ENCODE data around the gene MED15.

Gene MED15

DNA sequence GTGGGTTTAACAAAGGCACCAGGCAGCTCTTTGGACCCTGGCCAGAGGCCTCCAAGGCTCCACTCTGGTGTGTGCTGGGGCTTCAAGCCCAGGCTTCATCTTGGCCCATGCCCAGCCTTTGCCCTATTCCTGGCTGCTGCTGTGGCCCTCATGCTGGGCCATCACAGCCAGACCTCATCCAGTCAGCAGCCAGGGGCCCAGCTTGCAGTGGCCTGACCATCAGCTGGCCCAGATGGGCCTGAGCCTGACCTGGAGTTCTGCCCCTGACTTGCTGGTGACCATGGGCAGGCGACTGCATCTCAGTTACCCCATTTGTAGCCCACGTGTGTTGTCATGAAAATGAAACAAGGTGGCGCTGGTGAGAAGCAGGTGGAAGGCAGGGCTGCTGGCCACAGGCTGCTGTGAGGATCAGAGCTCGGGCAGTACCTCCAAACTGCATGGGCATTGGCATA, 76.1 kb downstream of the MED15 start:
- Histone ChIP-seq H2AFZ (ENCODE audit: insufficient read depth, low read length, poor library complexity) (no peak overlapping the region), H3K23ac (ENCODE audit: low read length) (no peak overlapping the region), H3K18ac (ENCODE audit: low read length) (no peak overlapping the region), H3K79me1 (ENCODE audit: low read length) (no peaks in the 10 kb centered on the region), H3K27me3 (ENCODE audit: insufficient read depth, low read length) (no peaks in the 10 kb centered on the region), H3K4me1 (ENCODE audit: control insufficient read depth in 1 of 2, insufficient read depth in 2 of 2, low read length in 2 of 2) (no peaks in the 10 kb centered on the region), H3K4ac (ENCODE audit: low read depth, low read length) (no peak overlapping the region), H3K4me3 (ENCODE audit: low read depth, low read length) (no peak overlapping the region), H2AK5ac (ENCODE audit: low read length) (no peak overlapping the region), H3K36me3 (ENCODE audit: control insufficient read depth in 1 of 2, insufficient read depth in 2 of 2, low read length in 2 of 2) (peaks cover 93 to 95% of the 10 kb centered on the region in 2 experiments), H4K91ac (ENCODE audit: low read depth, low read length) (no peak overlapping the region), H3K79me2 (ENCODE audit: control insufficient read depth, insufficient read depth, low read length, poor library complexity) (no peaks in the 10 kb centered on the region), H3K4me2 (ENCODE audit: low read length) (no peak overlapping the region), H2BK5ac (ENCODE audit: low read depth, low read length, poor library complexity) (no peak overlapping the region), H2BK12ac (ENCODE audit: low read length) (no peak overlapping the region), H2BK120ac (ENCODE audit: insufficient read depth, low read length, poor library complexity) (no peak overlapping the region), H4K12ac (ENCODE audit: low read depth, low read length) (no peak overlapping the region), H3K9me3 (ENCODE audit: insufficient read depth, low read depth, low read length) (no peaks in the 10 kb centered on the region), H3K27ac (ENCODE audit: low read depth, low read length) (no peak overlapping the region), H4K8ac (ENCODE audit: low read depth, low read length) (no peak overlapping the region), H3K9ac (ENCODE audit: low read length) (no peak overlapping the region), H3K14ac (ENCODE audit: low read length) (no peak overlapping the region)
- no peak for DNase-seq
- no CpG with 5 or more reads among the region's 4 CpGs for WGBS (ENCODE audit: extremely low coverage, insufficient coverage, insufficient read length)

GRCh38 chr22:20584029-20584871, 76.8 kb downstream of the MED15 start:
- no peaks in the 10 kb centered on the region for H3K9me3 ChIP-seq (ENCODE audit: insufficient read depth, low read depth, low read length)
- H2BK5ac ChIP-seq (ENCODE audit: low read depth, low read length, poor library complexity): no peak overlapping the region
- H3K18ac ChIP-seq (ENCODE audit: low read length): no peak overlapping the region
- H3K9ac ChIP-seq (ENCODE audit: low read length): no peak overlapping the region
- no peak overlapping the region for H3K4me2 ChIP-seq (ENCODE audit: low read length)
- no peaks in the 10 kb centered on the region for H3K4me1 ChIP-seq (ENCODE audit: control insufficient read depth in 1 of 2, insufficient read depth in 2 of 2, low read length in 2 of 2)
- H4K91ac ChIP-seq (ENCODE audit: low read depth, low read length): no peak overlapping the region
- peaks cover 86 to 87% of the 10 kb centered on the region in 2 experiments for H3K36me3 ChIP-seq (ENCODE audit: control insufficient read depth in 1 of 2, insufficient read depth in 2 of 2, low read length in 2 of 2)
- H4K12ac ChIP-seq (ENCODE audit: low read depth, low read length): no peak overlapping the region
- no peaks in the 10 kb centered on the region for H3K79me2 ChIP-seq (ENCODE audit: control insufficient read depth, insufficient read depth, low read length, poor library complexity)
- H4K8ac ChIP-seq (ENCODE audit: low read depth, low read length): no peak overlapping the region
- H3K14ac ChIP-seq (ENCODE audit: low read length): no peak overlapping the region
- H2BK12ac ChIP-seq (ENCODE audit: low read length): no peak overlapping the region
- no peak overlapping the region for H3K4me3 ChIP-seq (ENCODE audit: low read depth, low read length)
- no peak overlapping the region for H3K27ac ChIP-seq (ENCODE audit: low read depth, low read length)
- H3K4ac ChIP-seq (ENCODE audit: low read depth, low read length): no peak overlapping the region
- H3K27me3 ChIP-seq (ENCODE audit: insufficient read depth, low read length): no peaks in the 10 kb centered on the region
- no peak overlapping the region for H3K23ac ChIP-seq (ENCODE audit: low read length)
- H3K79me1 ChIP-seq (ENCODE audit: low read length): no peaks in the 10 kb centered on the region
- no CpG with 5 or more reads among the region's 12 CpGs for WGBS (ENCODE audit: extremely low coverage, insufficient coverage, insufficient read length)
- no peak overlapping the region for H2AK5ac ChIP-seq (ENCODE audit: low read length)
- no peak overlapping the region for H2AFZ ChIP-seq (ENCODE audit: insufficient read depth, low read length, poor library complexity)
- H2BK120ac ChIP-seq (ENCODE audit: insufficient read depth, low read length, poor library complexity): no peak overlapping the region
- no peak for DNase-seq

- H2BK5ac ChIP-seq (ENCODE audit: low read depth, low read length, poor library complexity): no peak overlapping the region
- H3K4me2 ChIP-seq (ENCODE audit: low read length): no peak overlapping the region
- H3K4me1 ChIP-seq (ENCODE audit: control insufficient read depth in 1 of 2, insufficient read depth in 2 of 2, low read length in 2 of 2): no peaks in the 10 kb centered on the region
- H2BK120ac ChIP-seq (ENCODE audit: insufficient read depth, low read length, poor library complexity): no peak overlapping the region
- H4K12ac ChIP-seq (ENCODE audit: low read depth, low read length): peak overlapping the region; percentile 46
- H3K9me3 ChIP-seq (ENCODE audit: insufficient read depth, low read depth, low read length): no peaks in the 10 kb centered on the region
- peak overlapping the region; percentile 14 for H3K18ac ChIP-seq (ENCODE audit: low read length)
- no peak overlapping the region for H2BK12ac ChIP-seq (ENCODE audit: low read length)
- H2AK5ac ChIP-seq (ENCODE audit: low read length): no peak overlapping the region
- H3K79me1 ChIP-seq (ENCODE audit: low read length): no peaks in the 10 kb centered on the region
- H3K14ac ChIP-seq (ENCODE audit: low read length): no peak overlapping the region
- H3K27me3 ChIP-seq (ENCODE audit: insufficient read depth, low read length): no peaks in the 10 kb centered on the region
- H2AFZ ChIP-seq (ENCODE audit: insufficient read depth, low read length, poor library complexity): no peak overlapping the region
- no peak overlapping the region for H3K4me3 ChIP-seq (ENCODE audit: low read depth, low read length)
- H3K4ac ChIP-seq (ENCODE audit: low read depth, low read length): no peak overlapping the region
- no peaks in the 10 kb centered on the region for H3K79me2 ChIP-seq (ENCODE audit: control insufficient read depth, insufficient read depth, low read length, poor library complexity)
- no peak overlapping the region for H4K8ac ChIP-seq (ENCODE audit: low read depth, low read length)
- no peak overlapping the region for H3K23ac ChIP-seq (ENCODE audit: low read length)
- H3K27ac ChIP-seq (ENCODE audit: low read depth, low read length): no peak overlapping the region
- H3K9ac ChIP-seq (ENCODE audit: low read length): no peak overlapping the region
- H4K91ac ChIP-seq (ENCODE audit: low read depth, low read length): peak overlapping the region; percentile 23
- DNase-seq: no peak
- H3K36me3 ChIP-seq (ENCODE audit: control insufficient read depth in 1 of 2, insufficient read depth in 2 of 2, low read length in 2 of 2): peaks cover 78 to 79% of the 10 kb centered on the region in 2 experiments
- no CpG with 5 or more reads among the region's 26 CpGs for WGBS (ENCODE audit: extremely low coverage, insufficient coverage, insufficient read length)
Observed at GRCh38 chr22:20584872-20585638, 77.6 kb downstream of the MED15 start.

GRCh38 chr22:20585639-20586402, 78.4 kb downstream of the MED15 start:
- H2AK5ac ChIP-seq (ENCODE audit: low read length): no peak overlapping the region
- H3K4ac ChIP-seq (ENCODE audit: low read depth, low read length): no peak overlapping the region
- H3K79me1 ChIP-seq (ENCODE audit: low read length): no peaks in the 10 kb centered on the region
- H3K4me3 ChIP-seq (ENCODE audit: low read depth, low read length): no peak overlapping the region
- no peak overlapping the region for H3K27ac ChIP-seq (ENCODE audit: low read depth, low read length)
- H4K8ac ChIP-seq (ENCODE audit: low read depth, low read length): no peak overlapping the region
- no peak overlapping the region for H2BK120ac ChIP-seq (ENCODE audit: insufficient read depth, low read length, poor library complexity)
- no peak overlapping the region for H4K91ac ChIP-seq (ENCODE audit: low read depth, low read length)
- no peak for DNase-seq
- H3K18ac ChIP-seq (ENCODE audit: low read length): peak overlapping the region; percentile 23
- no peak overlapping the region for H4K12ac ChIP-seq (ENCODE audit: low read depth, low read length)
- H3K4me2 ChIP-seq (ENCODE audit: low read length): no peak overlapping the region
- no peak overlapping the region for H3K9ac ChIP-seq (ENCODE audit: low read length)
- peaks cover 70 to 71% of the 10 kb centered on the region in 2 experiments for H3K36me3 ChIP-seq (ENCODE audit: control insufficient read depth in 1 of 2, insufficient read depth in 2 of 2, low read length in 2 of 2)
- H3K4me1 ChIP-seq (ENCODE audit: control insufficient read depth in 1 of 2, insufficient read depth in 2 of 2, low read length in 2 of 2): no peaks in the 10 kb centered on the region
- no peak overlapping the region for H2BK5ac ChIP-seq (ENCODE audit: low read depth, low read length, poor library complexity)
- no peaks in the 10 kb centered on the region for H3K27me3 ChIP-seq (ENCODE audit: insufficient read depth, low read length)
- no peaks in the 10 kb centered on the region for H3K9me3 ChIP-seq (ENCODE audit: insufficient read depth, low read depth, low read length)
- no peak overlapping the region for H3K23ac ChIP-seq (ENCODE audit: low read length)
- H2BK12ac ChIP-seq (ENCODE audit: low read length): no peak overlapping the region
- no CpG with 5 or more reads among the region's 12 CpGs for WGBS (ENCODE audit: extremely low coverage, insufficient coverage, insufficient read length)
- H2AFZ ChIP-seq (ENCODE audit: insufficient read depth, low read length, poor library complexity): no peak overlapping the region
- H3K14ac ChIP-seq (ENCODE audit: low read length): no peak overlapping the region
- H3K79me2 ChIP-seq (ENCODE audit: control insufficient read depth, insufficient read depth, low read length, poor library complexity): no peaks in the 10 kb centered on the region
